HEK293T (cell line): ENCODE results near the gene EIF6.

ENCODE experiments used
- CTCF ChIA-PET: fragments of 350-600 bp; formaldehyde crosslinking; extraction: SDS; loops from one replicate; lab custom pipeline; 2021; ENCODE audit warnings: antibody characterized with exemption, inconsistent platforms; lab: Yijun Ruan, JAX
- POLR2A ChIA-PET: fragments of 350-600 bp; formaldehyde crosslinking; extraction: SDS; loops from one replicate; lab custom pipeline; 2020; ENCODE audit warnings: antibody characterized with exemption, inconsistent platforms; lab: Yijun Ruan, JAX
- DNase-seq: peaks from one replicate; pipeline ENCODE4 v3.0.0; 2012; ENCODE audit warnings: mixed read lengths; ENCODE audit errors: extremely low spot score
- ARNT ChIP-seq: fragments of 450-650 bp; IDR thresholded peaks from 2 replicates; pipeline ENCODE4 v1.6.1; 2017; ENCODE audit warnings: mild to moderate bottlenecking
- BHLHE40 ChIP-seq: fragments of 450-650 bp; IDR thresholded peaks from 2 replicates; pipeline ENCODE4 v1.6.1; 2016; ENCODE audit warnings: mild to moderate bottlenecking, moderate library complexity, borderline replicate concordance
- CTBP1 ChIP-seq: fragments of 450-650 bp; IDR thresholded peaks from 2 replicates; pipeline ENCODE4 v1.6.1; 2016; ENCODE audit warnings: borderline replicate concordance
- ELF4 ChIP-seq: fragments of 450-650 bp; IDR thresholded peaks from 2 replicates; pipeline ENCODE4 v1.6.1; 2017; ENCODE audit warnings: antibody characterized with exemption
- FOXA1 ChIP-seq: fragments of 450-650 bp; IDR thresholded peaks from 2 replicates; pipeline ENCODE4 v1.6.1; 2016; ENCODE audit warnings: mild to moderate bottlenecking
- FOXK2 ChIP-seq: fragments of 450-650 bp; IDR thresholded peaks from 2 replicates; pipeline ENCODE4 v1.6.1; 2016; ENCODE audit warnings: mild to moderate bottlenecking
- FOXM1 ChIP-seq: fragments of 450-650 bp; IDR thresholded peaks from 2 replicates; pipeline ENCODE4 v1.6.1; 2017; ENCODE audit warnings: mild to moderate bottlenecking, borderline replicate concordance
- HDGF ChIP-seq: fragments of 450-650 bp; IDR thresholded peaks from 2 replicates; pipeline ENCODE4 v1.6.1; 2017; ENCODE audit warnings: antibody characterized with exemption, borderline replicate concordance
- L3MBTL2 ChIP-seq: fragments of 450-650 bp; conservative IDR thresholded peaks from 2 replicates; pipeline ENCODE4 v1.6.1; 2016; ENCODE audit warnings: mild to moderate bottlenecking
- LEF1 ChIP-seq: fragments of 450-650 bp; IDR thresholded peaks from 2 replicates; pipeline ENCODE4 v1.6.1; 2017; ENCODE audit warnings: mild to moderate bottlenecking, borderline replicate concordance
- NFRKB ChIP-seq: fragments of 450-650 bp; IDR thresholded peaks from 2 replicates; pipeline ENCODE4 v1.6.1; 2016; ENCODE audit warnings: mild to moderate bottlenecking, moderate library complexity
- PKNOX1 ChIP-seq: fragments of 450-650 bp; IDR thresholded peaks from 2 replicates; pipeline ENCODE4 v1.6.1; 2016
- SP1 ChIP-seq: fragments of 450-650 bp; IDR thresholded peaks from 2 replicates; pipeline ENCODE4 v1.6.1; 2017
- SUZ12 ChIP-seq: fragments of 450-650 bp; IDR thresholded peaks from 2 replicates; pipeline ENCODE4 v1.6.1; 2016; ENCODE audit warnings: mild to moderate bottlenecking
- TARDBP ChIP-seq: fragments of 450-650 bp; IDR thresholded peaks from 2 replicates; pipeline ENCODE4 v1.6.1; 2016
- ZNF384 ChIP-seq: fragments of 450-650 bp; IDR thresholded peaks from 2 replicates; pipeline ENCODE4 v1.6.1; 2016

EIF6 gene

GRCh38 chr20:35302421-35303335, 18.1 kb upstream of the EIF6 start:
- no peak for DNase-seq
- ChIA-PET CTCF (interaction anchor here (0.8 to 4.8 kb wide), 5 partner anchors 7 to 145 kb away, joined by 3 to 36 read pairs (median 3); no protein-coding TSS in a partner anchor), POLR2A (interaction anchor here (1.1 to 1.7 kb wide), 2 partner anchors 152 kb away, joined by 4 to 6 read pairs; no protein-coding TSS in a partner anchor)
- no peak for TF ChIP-seq ZNF384
- TF ChIP-seq TARDBP = no peak
- TF ChIP-seq FOXA1 = no peak
- no peak for TF ChIP-seq BHLHE40
- no peak for TF ChIP-seq SP1
- no peak for TF ChIP-seq L3MBTL2
- no peak for TF ChIP-seq FOXM1
- TF ChIP-seq NFRKB = no peak
- no peak for TF ChIP-seq CTBP1
- TF ChIP-seq LEF1 = no peak
- TF ChIP-seq SUZ12 = no peak

DNA sequence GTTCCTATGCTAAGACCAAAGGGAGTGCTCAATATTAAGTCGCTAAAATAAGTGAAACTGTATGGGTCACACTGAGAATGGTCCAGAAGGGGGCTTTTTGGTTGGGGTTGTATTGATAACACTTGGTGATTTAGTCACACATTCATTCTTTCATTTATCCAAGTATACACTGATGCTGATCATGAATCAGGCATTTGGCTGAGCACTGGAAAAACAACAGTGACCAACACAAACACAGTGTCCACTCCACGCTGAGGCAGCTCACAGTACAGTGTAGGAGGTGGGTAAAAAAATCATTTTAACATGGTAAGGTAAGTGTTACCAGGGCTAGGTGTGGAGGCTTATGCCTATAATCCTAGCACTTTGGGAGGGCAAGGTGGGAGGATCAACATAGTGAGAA, 16.9 kb upstream of the EIF6 start:
- TF ChIP-seq BHLHE40 = no peak
- TF ChIP-seq FOXA1 = no peak
- TF ChIP-seq HDGF = no peak
- no peak for TF ChIP-seq SUZ12
- TF ChIP-seq TARDBP = no peak
- no peak for TF ChIP-seq LEF1
- no peak for TF ChIP-seq CTBP1
- TF ChIP-seq ARNT = no peak
- no peak for TF ChIP-seq NFRKB
- ChIA-PET POLR2A (interaction anchor here (0.9 kb wide), 1 partner anchor 17 kb away, joined by 3 read pairs; the partner anchor contains the start of gene EIF6), CTCF (interaction anchor here (0.6 to 1.2 kb wide), 4 partner anchors 15 to 139 kb away, joined by 3 to 4 read pairs (median 3); no protein-coding TSS in a partner anchor)
- no peak for DNase-seq

DNA sequence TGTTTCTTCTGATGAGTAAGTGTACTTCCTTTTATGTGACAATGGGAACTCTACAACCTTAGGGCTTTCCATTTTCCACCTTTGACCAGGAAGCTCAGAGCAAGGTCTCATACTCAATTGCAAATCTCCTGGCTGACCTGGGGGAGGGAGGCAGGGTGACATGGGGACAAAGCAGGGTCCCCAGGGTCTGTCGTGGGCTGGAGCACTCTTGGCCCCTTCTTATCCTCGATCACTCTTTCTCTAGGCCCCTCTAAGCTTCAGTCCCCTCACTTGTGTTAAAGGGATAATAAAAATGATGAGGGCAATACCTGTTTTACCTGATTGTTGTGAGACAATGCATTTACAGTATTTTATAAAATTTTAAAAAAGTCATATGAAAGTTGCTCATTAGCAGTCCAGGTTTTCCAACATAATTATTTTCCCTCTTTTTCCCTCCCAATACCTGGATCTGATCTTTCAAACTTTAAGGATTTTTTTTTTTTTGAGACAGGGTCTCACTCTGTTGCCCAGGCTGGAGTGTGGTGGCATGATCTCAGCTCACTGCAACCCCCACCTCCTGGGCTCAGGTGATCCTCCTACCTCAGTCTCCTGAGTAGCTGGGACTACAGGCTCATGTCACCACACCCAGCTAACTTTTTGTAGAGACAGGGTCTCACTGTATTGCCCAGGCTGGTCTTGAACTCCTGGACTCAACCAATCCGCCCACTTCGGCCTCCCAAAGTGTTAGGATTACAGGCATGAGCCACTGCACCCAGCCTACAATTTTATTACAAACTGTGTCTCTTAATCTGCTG, 16.1 kb upstream of the EIF6 start:
- ChIA-PET CTCF (interaction anchor here (1.1 kb wide), 1 partner anchor 29 kb away, joined by 4 read pairs; no protein-coding TSS in a partner anchor), POLR2A (interaction anchor here (0.9 kb wide), 1 partner anchor 17 kb away, joined by 3 read pairs; the partner anchor contains the start of gene EIF6)
- DNase-seq = no peak
- no peak for TF ChIP-seq L3MBTL2
- TF ChIP-seq FOXM1 = no peak

GRCh38 chr20:35299780-35300179, 15.2 kb upstream of the EIF6 start:
- POLR2A ChIA-PET = interaction anchor here (2.1 kb wide), 1 partner anchor 156 kb away, joined by 9 read pairs; the partner anchor contains the start of gene CEP250
- no peak for TF ChIP-seq ELF4
- no peak for TF ChIP-seq FOXM1
- TF ChIP-seq CTBP1 = no peak
- no peak for TF ChIP-seq NFRKB
- no peak for TF ChIP-seq SP1
- no peak for TF ChIP-seq HDGF
- TF ChIP-seq ZNF384 = no peak
- TF ChIP-seq LEF1 = no peak
- TF ChIP-seq ARNT = no peak
- no peak for TF ChIP-seq SUZ12
- no peak for TF ChIP-seq TARDBP
- TF ChIP-seq PKNOX1 = no peak
- DNase-seq = no peak
- CTCF ChIA-PET = no interaction called here

DNA sequence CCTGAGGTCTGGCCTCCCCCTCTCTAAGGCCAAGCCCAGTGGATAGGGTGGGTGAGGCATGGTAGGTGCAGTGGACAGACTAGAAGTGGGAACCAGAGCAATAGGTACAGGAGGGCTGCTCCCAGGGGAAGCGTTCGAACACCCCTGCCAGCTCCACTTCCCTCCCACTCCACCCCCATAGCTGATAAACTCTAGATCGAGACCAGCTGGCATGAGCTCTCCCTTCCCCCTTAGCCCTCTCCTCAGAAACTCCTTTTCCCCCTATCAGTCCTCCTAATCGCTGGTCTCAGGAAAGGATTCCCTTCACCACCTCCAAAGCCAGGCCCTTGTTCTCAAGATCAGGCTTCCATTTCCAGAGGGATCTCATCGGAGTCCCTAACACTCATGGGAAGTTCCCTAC, 13.7 kb upstream of the EIF6 start:
- DNase-seq = no peak
- ChIA-PET CTCF (interaction anchor here (0.6 kb wide), 1 partner anchor 152 kb away, joined by 3 read pairs; no protein-coding TSS in a partner anchor), POLR2A (interaction anchor here (0.9 to 2.1 kb wide), 2 partner anchors 13 to 157 kb away, joined by 4 to 9 read pairs; partner anchors contain the start of genes CEP250 and EIF6)
- TF ChIP-seq SUZ12 (no peak), ZNF384 (no peak), PKNOX1 (no peak), CTBP1 (no peak), ELF4 (no peak), TARDBP (no peak), NFRKB (no peak), FOXM1 (no peak), BHLHE40 (no peak)

GRCh38 chr20:35297740-35298139, 13.2 kb upstream of the EIF6 start:
- no peak for DNase-seq
- TF ChIP-seq NFRKB (no peak), ARNT (no peak), FOXM1 (no peak), SUZ12 (no peak), L3MBTL2 (no peak), SP1 (no peak), ZNF384 (no peak), CTBP1 (no peak), BHLHE40 (no peak), HDGF (no peak), PKNOX1 (no peak), TARDBP (no peak), ELF4 (no peak), FOXK2 (no peak), FOXA1 (no peak), LEF1 (no peak)
- POLR2A ChIA-PET = interaction anchor here (0.9 to 2.1 kb wide), 2 partner anchors 13 to 158 kb away, joined by 4 to 9 read pairs; partner anchors contain the start of genes CEP250 and EIF6
- CTCF ChIA-PET = no interaction called here
